HEK293 (cell line): Measurements from ENCODE around the gene TPD52L2.

ENCODE experiments used
- CTCF ChIA-PET: fragments of 350-600 bp; formaldehyde crosslinking; extraction: SDS; loops from one replicate; lab custom pipeline; 2021; ENCODE audit warnings: antibody characterized with exemption; lab: Yijun Ruan, JAX
- POLR2A ChIA-PET: fragments of 300-600 bp; formaldehyde crosslinking; extraction: SDS; loops from one replicate; lab custom pipeline; 2020; ENCODE audit warnings: antibody characterized with exemption, inconsistent platforms; lab: Yijun Ruan, JAX
- H3K27ac ChIP-seq: fragments of 200-500 bp; sonication (Bioruptor generic); 2 replicates; pipeline ENCODE4 v1.5.1; 2014; ENCODE audit warnings: low read depth, low read length, control low read depth, inconsistent platforms; ENCODE audit errors: extremely low read depth
- H3K36me3 ChIP-seq, 2 experiments: fragments of 200-500 bp in 1 of 2; sonication (Bioruptor generic) in 1 of 2; 1 replicate in 1 of 2; 2 replicates in 1 of 2; pipeline ENCODE4 v1.5.1; 2014 to 2017; ENCODE audit warnings: inconsistent platforms in 2 of 2, low read length in 2 of 2; ENCODE audit not compliant: control insufficient read depth in 2 of 2, insufficient read depth in 1 of 2
- H3K4me1 ChIP-seq: fragments of 200-500 bp; sonication (Bioruptor generic); 2 replicates; pipeline ENCODE4 v1.5.1; 2014; ENCODE audit warnings: mild to moderate bottlenecking, low read length, inconsistent platforms; ENCODE audit not compliant: control insufficient read depth, insufficient read depth
- H3K4me3 ChIP-seq: 2 replicates; pipeline ENCODE4 v1.5.1; 2011; ENCODE audit warnings: low read depth, mild to moderate bottlenecking, control low read depth, low read length, moderate library complexity
- H3K9me3 ChIP-seq: fragments of 200-500 bp; sonication (Bioruptor generic); 2 replicates; pipeline ENCODE4 v1.5.1; 2014; ENCODE audit warnings: low read depth, low read length, inconsistent platforms; ENCODE audit not compliant: control insufficient read depth, insufficient read depth
- EGR2 ChIP-seq: fragments of 450-650 bp; formaldehyde crosslinking; IDR thresholded peaks from 2 replicates; pipeline ENCODE4 v1.5.1; 2016; ENCODE audit warnings: low read depth, missing biosample characterization, missing genetic modification characterization
- GLIS1 ChIP-seq: fragments of 450-650 bp; formaldehyde crosslinking; IDR thresholded peaks from 2 replicates; pipeline ENCODE4 v1.5.1; 2016; ENCODE audit warnings: missing biosample characterization, missing genetic modification characterization
- PATZ1 ChIP-seq: fragments of 450-650 bp; formaldehyde crosslinking; IDR thresholded peaks from 2 replicates; pipeline ENCODE4 v1.5.1; 2016; ENCODE audit warnings: missing biosample characterization, missing genetic modification characterization
- SP2 ChIP-seq: fragments of 450-650 bp; formaldehyde crosslinking; IDR thresholded peaks from 2 replicates; pipeline ENCODE4 v1.5.1; 2016; ENCODE audit warnings: missing biosample characterization, missing genetic modification characterization
- YY2 ChIP-seq: fragments of 450-650 bp; formaldehyde crosslinking; IDR thresholded peaks from 2 replicates; pipeline ENCODE4 v1.5.1; 2016; ENCODE audit warnings: missing biosample characterization, missing genetic modification characterization
- ZBTB6 ChIP-seq: fragments of 450-650 bp; formaldehyde crosslinking; IDR thresholded peaks from 2 replicates; pipeline ENCODE4 v1.5.1; 2017; ENCODE audit warnings: missing biosample characterization, missing genetic modification characterization
- ZFHX2 ChIP-seq: fragments of 450-650 bp; formaldehyde crosslinking; conservative IDR thresholded peaks from 2 replicates; pipeline ENCODE4 v1.5.1; 2016; ENCODE audit warnings: missing biosample characterization, missing genetic modification characterization
- ZIC2 ChIP-seq: fragments of 450-650 bp; formaldehyde crosslinking; IDR thresholded peaks from 2 replicates; pipeline ENCODE4 v1.5.1; 2016; ENCODE audit warnings: missing biosample characterization, missing genetic modification characterization
- ZNF335 ChIP-seq: fragments of 450-650 bp; formaldehyde crosslinking; conservative IDR thresholded peaks from 2 replicates; pipeline ENCODE4 v1.5.1; 2016; ENCODE audit warnings: missing biosample characterization, missing genetic modification characterization
- ZNF341 ChIP-seq: fragments of 450-650 bp; formaldehyde crosslinking; IDR thresholded peaks from 2 replicates; pipeline ENCODE4; 2016; ENCODE audit warnings: low read depth, missing biosample characterization, missing genetic modification characterization
- ZNF350 ChIP-seq: fragments of 450-650 bp; formaldehyde crosslinking; IDR thresholded peaks from 2 replicates; pipeline ENCODE4 v1.5.0; 2017; ENCODE audit warnings: missing biosample characterization, mild to moderate bottlenecking, missing genetic modification characterization
- ZNF549 ChIP-seq: fragments of 450-650 bp; IDR thresholded peaks from 2 replicates; pipeline ENCODE4 v1.5.1; 2018; ENCODE audit warnings: missing biosample characterization, missing genetic modification characterization, mild to moderate bottlenecking, inconsistent platforms, moderate library complexity
- ZSCAN18 ChIP-seq: fragments of 450-650 bp; formaldehyde crosslinking; IDR thresholded peaks from 2 replicates; pipeline ENCODE4 v1.5.1; 2016; ENCODE audit warnings: missing biosample characterization, missing genetic modification characterization
- TF ChIP-seq, protein P1 (sequence below): fragments of 450-650 bp; formaldehyde crosslinking; IDR thresholded peaks from 2 replicates; pipeline ENCODE4 v1.5.1; 2016; ENCODE audit warnings: missing biosample characterization, missing genetic modification characterization, low read depth
- TF ChIP-seq, protein P2 (sequence below): sonication (generic); formaldehyde crosslinking; IDR thresholded peaks from 2 replicates; pipeline ENCODE4 v1.8.1; 2022; ENCODE audit warnings: mild to moderate bottlenecking, moderate library complexity, missing genetic modification reagents
- TF ChIP-seq, protein P3 (sequence below): fragments of 450-650 bp; formaldehyde crosslinking; IDR thresholded peaks from 2 replicates; pipeline ENCODE4 v1.5.1; 2016; ENCODE audit warnings: missing biosample characterization, missing genetic modification characterization
- TF ChIP-seq, protein P4 (sequence below): fragments of 450-650 bp; formaldehyde crosslinking; IDR thresholded peaks from 2 replicates; pipeline ENCODE4 v1.5.1; 2016; ENCODE audit warnings: missing biosample characterization, missing genetic modification characterization
- TF ChIP-seq, protein P5 (sequence below): fragments of 450-650 bp; formaldehyde crosslinking; IDR thresholded peaks from 2 replicates; pipeline ENCODE4 v1.5.1; 2016; ENCODE audit warnings: missing biosample characterization, missing genetic modification characterization

Gene TPD52L2

DNA sequence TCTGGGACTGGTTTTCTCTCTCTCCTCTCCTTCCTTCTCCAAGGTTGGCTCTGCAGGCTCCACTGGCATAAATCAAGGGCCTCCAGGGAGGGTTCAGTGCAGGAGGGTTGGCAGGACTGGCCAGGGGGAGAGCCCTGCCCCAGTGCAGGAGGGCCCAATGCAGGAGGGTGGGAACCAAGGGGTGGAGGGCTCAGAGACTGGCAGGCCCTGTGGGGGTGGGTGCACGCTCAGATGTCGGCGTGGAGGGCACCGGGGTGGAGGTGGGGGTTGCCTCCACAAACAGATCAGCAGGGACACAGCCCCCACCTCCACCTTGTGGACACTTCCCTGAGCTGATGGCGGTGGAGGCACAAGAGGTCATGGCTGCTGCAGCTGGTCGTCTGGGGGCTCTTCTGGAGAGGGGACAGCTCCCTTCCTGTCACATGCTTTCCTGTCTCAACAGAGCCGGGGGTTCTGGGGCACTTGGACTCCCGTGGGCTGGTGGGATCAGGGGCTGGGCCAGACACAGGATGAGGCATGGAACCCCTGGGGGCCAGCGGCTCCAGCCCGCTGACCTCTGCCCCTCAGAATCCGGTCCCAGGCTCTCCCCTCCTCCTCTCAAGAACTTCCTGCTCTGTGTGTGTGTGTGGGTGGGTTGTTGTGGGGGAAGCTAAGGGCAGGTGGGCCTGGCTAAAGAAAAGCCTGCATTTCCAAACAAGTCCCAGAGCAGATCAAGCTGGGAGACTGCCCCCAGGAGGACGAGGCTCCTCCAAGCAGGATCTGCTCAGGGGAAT is 6.5 kb upstream of the TPD52L2 start:
- H3K27ac ChIP-seq: no peak overlapping the region
- TF ChIP-seq, protein P1, sequence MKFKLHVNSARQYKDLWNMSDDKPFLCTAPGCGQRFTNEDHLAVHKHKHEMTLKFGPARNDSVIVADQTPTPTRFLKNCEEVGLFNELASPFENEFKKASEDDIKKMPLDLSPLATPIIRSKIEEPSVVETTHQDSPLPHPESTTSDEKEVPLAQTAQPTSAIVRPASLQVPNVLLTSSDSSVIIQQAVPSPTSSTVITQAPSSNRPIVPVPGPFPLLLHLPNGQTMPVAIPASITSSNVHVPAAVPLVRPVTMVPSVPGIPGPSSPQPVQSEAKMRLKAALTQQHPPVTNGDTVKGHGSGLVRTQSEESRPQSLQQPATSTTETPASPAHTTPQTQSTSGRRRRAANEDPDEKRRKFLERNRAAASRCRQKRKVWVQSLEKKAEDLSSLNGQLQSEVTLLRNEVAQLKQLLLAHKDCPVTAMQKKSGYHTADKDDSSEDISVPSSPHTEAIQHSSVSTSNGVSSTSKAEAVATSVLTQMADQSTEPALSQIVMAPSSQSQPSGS (tag by site-specific recombination): no peak
- TF ChIP-seq EGR2 (peak; percentile 83), ZNF549 (tag by site-specific recombination) (no peak), ZNF350 (tag by site-specific recombination) (no peak), YY2 (tag by site-specific recombination) (no peak), GLIS1 (tag by site-specific recombination) (peak; percentile 74), ZNF335 (tag by site-specific recombination) (no peak), ZBTB6 (tag by site-specific recombination) (no peak), ZIC2 (tag by site-specific recombination) (peak; percentile 48), ZSCAN18 (no peak), ZFHX2 (tag by site-specific recombination) (peak; percentile 84), PATZ1 (peak; percentile 38; the same call in 1 of the 2 replicates), SP2 (tag by site-specific recombination) (peak; percentile 63), ZNF341 (tag by site-specific recombination) (peak; percentile 91)
- TF ChIP-seq, protein P2, sequence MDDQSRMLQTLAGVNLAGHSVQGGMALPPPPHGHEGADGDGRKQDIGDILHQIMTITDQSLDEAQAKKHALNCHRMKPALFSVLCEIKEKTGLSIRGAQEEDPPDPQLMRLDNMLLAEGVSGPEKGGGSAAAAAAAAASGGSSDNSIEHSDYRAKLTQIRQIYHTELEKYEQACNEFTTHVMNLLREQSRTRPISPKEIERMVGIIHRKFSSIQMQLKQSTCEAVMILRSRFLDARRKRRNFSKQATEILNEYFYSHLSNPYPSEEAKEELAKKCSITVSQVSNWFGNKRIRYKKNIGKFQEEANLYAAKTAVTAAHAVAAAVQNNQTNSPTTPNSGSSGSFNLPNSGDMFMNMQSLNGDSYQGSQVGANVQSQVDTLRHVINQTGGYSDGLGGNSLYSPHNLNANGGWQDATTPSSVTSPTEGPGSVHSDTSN: no peak
- TF ChIP-seq, protein P3, sequence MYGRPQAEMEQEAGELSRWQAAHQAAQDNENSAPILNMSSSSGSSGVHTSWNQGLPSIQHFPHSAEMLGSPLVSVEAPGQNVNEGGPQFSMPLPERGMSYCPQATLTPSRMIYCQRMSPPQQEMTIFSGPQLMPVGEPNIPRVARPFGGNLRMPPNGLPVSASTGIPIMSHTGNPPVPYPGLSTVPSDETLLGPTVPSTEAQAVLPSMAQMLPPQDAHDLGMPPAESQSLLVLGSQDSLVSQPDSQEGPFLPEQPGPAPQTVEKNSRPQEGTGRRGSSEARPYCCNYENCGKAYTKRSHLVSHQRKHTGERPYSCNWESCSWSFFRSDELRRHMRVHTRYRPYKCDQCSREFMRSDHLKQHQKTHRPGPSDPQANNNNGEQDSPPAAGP (tag by site-specific recombination): 0 out of 2 replicates have a peak, but pooled peaks have one; percentile 35
- TF ChIP-seq, protein P4, sequence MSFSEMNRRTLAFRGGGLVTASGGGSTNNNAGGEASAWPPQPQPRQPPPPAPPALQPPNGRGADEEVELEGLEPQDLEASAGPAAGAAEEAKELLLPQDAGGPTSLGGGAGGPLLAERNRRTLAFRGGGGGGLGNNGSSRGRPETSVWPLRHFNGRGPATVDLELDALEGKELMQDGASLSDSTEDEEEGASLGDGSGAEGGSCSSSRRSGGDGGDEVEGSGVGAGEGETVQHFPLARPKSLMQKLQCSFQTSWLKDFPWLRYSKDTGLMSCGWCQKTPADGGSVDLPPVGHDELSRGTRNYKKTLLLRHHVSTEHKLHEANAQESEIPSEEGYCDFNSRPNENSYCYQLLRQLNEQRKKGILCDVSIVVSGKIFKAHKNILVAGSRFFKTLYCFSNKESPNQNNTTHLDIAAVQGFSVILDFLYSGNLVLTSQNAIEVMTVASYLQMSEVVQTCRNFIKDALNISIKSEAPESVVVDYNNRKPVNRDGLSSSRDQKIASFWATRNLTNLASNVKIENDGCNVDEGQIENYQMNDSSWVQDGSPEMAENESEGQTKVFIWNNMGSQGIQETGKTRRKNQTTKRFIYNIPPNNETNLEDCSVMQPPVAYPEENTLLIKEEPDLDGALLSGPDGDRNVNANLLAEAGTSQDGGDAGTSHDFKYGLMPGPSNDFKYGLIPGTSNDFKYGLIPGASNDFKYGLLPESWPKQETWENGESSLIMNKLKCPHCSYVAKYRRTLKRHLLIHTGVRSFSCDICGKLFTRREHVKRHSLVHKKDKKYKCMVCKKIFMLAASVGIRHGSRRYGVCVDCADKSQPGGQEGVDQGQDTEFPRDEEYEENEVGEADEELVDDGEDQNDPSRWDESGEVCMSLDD (tag by site-specific recombination): 0 out of 2 replicates have a peak, but pooled peaks have one; percentile 16
- TF ChIP-seq, protein P5, sequence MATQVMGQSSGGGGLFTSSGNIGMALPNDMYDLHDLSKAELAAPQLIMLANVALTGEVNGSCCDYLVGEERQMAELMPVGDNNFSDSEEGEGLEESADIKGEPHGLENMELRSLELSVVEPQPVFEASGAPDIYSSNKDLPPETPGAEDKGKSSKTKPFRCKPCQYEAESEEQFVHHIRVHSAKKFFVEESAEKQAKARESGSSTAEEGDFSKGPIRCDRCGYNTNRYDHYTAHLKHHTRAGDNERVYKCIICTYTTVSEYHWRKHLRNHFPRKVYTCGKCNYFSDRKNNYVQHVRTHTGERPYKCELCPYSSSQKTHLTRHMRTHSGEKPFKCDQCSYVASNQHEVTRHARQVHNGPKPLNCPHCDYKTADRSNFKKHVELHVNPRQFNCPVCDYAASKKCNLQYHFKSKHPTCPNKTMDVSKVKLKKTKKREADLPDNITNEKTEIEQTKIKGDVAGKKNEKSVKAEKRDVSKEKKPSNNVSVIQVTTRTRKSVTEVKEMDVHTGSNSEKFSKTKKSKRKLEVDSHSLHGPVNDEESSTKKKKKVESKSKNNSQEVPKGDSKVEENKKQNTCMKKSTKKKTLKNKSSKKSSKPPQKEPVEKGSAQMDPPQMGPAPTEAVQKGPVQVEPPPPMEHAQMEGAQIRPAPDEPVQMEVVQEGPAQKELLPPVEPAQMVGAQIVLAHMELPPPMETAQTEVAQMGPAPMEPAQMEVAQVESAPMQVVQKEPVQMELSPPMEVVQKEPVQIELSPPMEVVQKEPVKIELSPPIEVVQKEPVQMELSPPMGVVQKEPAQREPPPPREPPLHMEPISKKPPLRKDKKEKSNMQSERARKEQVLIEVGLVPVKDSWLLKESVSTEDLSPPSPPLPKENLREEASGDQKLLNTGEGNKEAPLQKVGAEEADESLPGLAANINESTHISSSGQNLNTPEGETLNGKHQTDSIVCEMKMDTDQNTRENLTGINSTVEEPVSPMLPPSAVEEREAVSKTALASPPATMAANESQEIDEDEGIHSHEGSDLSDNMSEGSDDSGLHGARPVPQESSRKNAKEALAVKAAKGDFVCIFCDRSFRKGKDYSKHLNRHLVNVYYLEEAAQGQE (tag by site-specific recombination): 0 out of 2 replicates have a peak, but pooled peaks have one; percentile 54
- H3K4me3 ChIP-seq: no peak overlapping the region
- POLR2A ChIA-PET: no interaction called here
- no peaks in the 10 kb centered on the region for H3K9me3 ChIP-seq
- peaks cover 0 to 21% of the 10 kb centered on the region in 2 experiments; a peak in 1 of 3 replicates for H3K36me3 ChIP-seq
- H3K4me1 ChIP-seq: no peaks in the 10 kb centered on the region
- CTCF ChIA-PET: interaction anchor here (1.4 kb wide), 1 partner anchor 113 kb away, joined by 3 read pairs; no protein-coding TSS in a partner anchor
